ENCODE data around the gene LZTS2. TPM values are rescaled to one million over a fixed set of nuclear protein-coding genes. Genes with fewer than 3 reads are reported as not detected.

Gene LZTS2
- total RNA-seq, 1 experiment from 2014 or later = 93.0 TPM

DNA sequence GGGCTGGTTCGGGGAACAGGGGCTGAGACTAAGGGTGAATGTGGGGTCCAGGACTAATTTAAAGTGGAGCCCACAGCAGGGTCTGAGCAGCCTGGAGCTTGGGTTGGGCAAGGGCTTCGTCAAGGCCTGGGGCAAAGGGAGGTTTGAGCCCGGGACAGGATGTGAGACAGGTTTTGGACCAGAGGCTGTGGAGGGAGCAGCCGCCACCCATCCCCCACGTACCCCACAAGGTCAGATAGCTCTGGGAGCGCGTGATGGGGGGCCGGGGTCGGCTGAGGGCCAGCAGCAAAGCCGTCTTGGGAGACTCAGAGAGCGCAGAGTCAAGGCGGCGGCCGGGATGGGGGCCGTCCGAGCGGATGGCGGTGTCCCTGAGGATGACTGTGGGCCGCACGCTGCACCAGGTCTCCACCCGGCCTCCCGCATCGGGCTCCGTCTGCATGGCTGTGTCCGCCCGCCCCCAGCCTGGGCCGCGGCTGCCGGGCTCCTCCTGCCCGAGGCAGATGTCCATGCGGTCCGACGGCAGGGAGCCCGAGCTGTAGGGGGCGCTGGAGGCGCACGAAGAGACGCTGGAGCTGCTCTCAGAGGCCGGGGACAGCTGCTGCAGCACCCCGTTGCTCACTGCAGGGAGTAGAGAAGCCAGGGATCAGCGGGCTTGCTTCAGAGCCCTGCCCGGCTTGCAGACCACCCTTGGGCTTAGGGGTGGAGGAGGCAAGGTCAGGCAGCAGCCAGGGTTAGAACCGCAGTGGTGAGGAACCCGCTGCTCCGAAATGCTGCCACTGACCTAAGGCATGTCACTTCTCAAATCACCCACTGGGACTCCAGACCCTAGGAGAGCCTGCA is 19.2 kb downstream of the LZTS2 start (continued):
- TF ChIP-seq, protein P1, sequence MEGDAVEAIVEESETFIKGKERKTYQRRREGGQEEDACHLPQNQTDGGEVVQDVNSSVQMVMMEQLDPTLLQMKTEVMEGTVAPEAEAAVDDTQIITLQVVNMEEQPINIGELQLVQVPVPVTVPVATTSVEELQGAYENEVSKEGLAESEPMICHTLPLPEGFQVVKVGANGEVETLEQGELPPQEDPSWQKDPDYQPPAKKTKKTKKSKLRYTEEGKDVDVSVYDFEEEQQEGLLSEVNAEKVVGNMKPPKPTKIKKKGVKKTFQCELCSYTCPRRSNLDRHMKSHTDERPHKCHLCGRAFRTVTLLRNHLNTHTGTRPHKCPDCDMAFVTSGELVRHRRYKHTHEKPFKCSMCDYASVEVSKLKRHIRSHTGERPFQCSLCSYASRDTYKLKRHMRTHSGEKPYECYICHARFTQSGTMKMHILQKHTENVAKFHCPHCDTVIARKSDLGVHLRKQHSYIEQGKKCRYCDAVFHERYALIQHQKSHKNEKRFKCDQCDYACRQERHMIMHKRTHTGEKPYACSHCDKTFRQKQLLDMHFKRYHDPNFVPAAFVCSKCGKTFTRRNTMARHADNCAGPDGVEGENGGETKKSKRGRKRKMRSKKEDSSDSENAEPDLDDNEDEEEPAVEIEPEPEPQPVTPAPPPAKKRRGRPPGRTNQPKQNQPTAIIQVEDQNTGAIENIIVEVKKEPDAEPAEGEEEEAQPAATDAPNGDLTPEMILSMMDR (IDR thresholded peaks at IDR 0.05 in 2 of 3, conservative IDR thresholded peaks at IDR 0.05 in 1 of 3; ENCODE audit: borderline replicate concordance in 1 of 3, insufficient read depth in 1 of 3, low read depth in 2 of 3, low read length in 2 of 3) = peak in 2 of 3 experiments; percentile 92 to 94; a peak in 4 of 6 replicates
- TF ChIP-seq ZNF274 (IDR thresholded peaks at IDR 0.05; ENCODE audit: low read depth, low read length) = no peak

- no TSS peak for BruUV-seq (replicated peaks)
- peak overlapping the region; percentile 65 for H3K4me2 ChIP-seq (ENCODE audit: low read length)
- peak overlapping the region; percentile 56 for H2AFZ ChIP-seq (ENCODE audit: low read depth, low read length, poor library complexity, severe bottlenecking)
- H3K4me1 ChIP-seq (ENCODE audit: control insufficient read depth in 1 of 2, insufficient read depth in 2 of 2, low read length in 2 of 2) = peaks cover 3 to 24% of the 10 kb centered on the region in 2 experiments; a peak in 3 of 4 replicates
- ATAC-seq (no peak), DNase-seq (ENCODE audit: low read depth, low spot score) (no peak)
- H3K4me3 ChIP-seq (replicated peaks in 1 of 2; ENCODE audit: low read depth in 1 of 2, low read length in 2 of 2) = peak overlapping the region in 1 of 2 experiments; percentile 38; a peak in 1 of 4 replicates
- TF ChIP-seq ZNF274 (IDR thresholded peaks at IDR 0.05; ENCODE audit: low read depth, low read length) (no peak), SIN3A (IDR thresholded peaks at IDR 0.05; ENCODE audit: low read depth) (no peak)
- RAD21 ChIA-PET (ENCODE audit: low non-redundant PET in 1 of 2, low total read pairs in 2 of 2, uncharacterized antibody in 2 of 2, unreplicated experiment in 2 of 2) = interaction anchor here (0.6 to 2.0 kb wide), 8 partner anchors 20 to 123 kb away, joined by 3 to 9 read pairs (median 6); no protein-coding TSS in a partner anchor
- H3K36me3 ChIP-seq (ENCODE audit: control insufficient read depth in 1 of 2, insufficient read depth in 2 of 2, low read length in 2 of 2) = no peaks in the 10 kb centered on the region
- H3K9me2 ChIP-seq (ENCODE audit: insufficient read depth) = no peaks in the 10 kb centered on the region
- CTCF ChIA-PET = interaction anchor here (0.6 to 4.0 kb wide), 22 partner anchors 8 to 760 kb away, joined by 3 to 44 read pairs (median 6); partner anchors contain the start of genes KAZALD1, LZTS2, PDZD7 and SFXN3
- H4K20me1 ChIP-seq (ENCODE audit: insufficient read depth) = no peaks in the 10 kb centered on the region
- H3K79me2 ChIP-seq (ENCODE audit: insufficient read depth, low read length) = no peaks in the 10 kb centered on the region
- peak overlapping the region; percentile 56; the same call in 1 of the 2 replicates for H3K9ac ChIP-seq (ENCODE audit: low read length)
- no peak overlapping the region for H3K27ac ChIP-seq (ENCODE audit: low read depth, low read length)
- intact Hi-C loops (cut with micrococcal nuclease) = loop anchor here (2.0 to 10.0 kb wide), 3 partner anchors 47 to 675 kb away; partner anchors contain the start of genes PAX2 and SCD
- no peaks in the 10 kb centered on the region for H3K27me3 ChIP-seq (ENCODE audit: insufficient read depth, low read length)
- no peaks in the 10 kb centered on the region for H3K9me3 ChIP-seq (ENCODE audit: control insufficient read depth in 1 of 2, insufficient read depth in 1 of 2, low read depth in 1 of 2, low read length in 2 of 2)
- POLR2A ChIA-PET = interaction anchor here (0.8 to 1.5 kb wide), 3 partner anchors 12 to 48 kb away, joined by 3 to 5 read pairs (median 3); no protein-coding TSS in a partner anchor
Measured at GRCh38 chr10:101019440-101019703, 19.8 kb downstream of the LZTS2 start.
